HG02678 (cell line): ENCODE data around the gene GAD2.
"Not testable (repeated sequence)": the region's sequence is repeated elsewhere in the genome, so short reads cannot be mapped to it uniquely, and the experiment has no call there.

Source experiments
- ATAC-seq: cut with Tn5 transposase; IDR thresholded peaks from one replicate; pipeline ENCODE4 v1.9.1; 2021; ENCODE audit warnings: mild to moderate bottlenecking, moderate library complexity; ENCODE audit not compliant: unreplicated experiment

The GAD2 gene

DNA sequence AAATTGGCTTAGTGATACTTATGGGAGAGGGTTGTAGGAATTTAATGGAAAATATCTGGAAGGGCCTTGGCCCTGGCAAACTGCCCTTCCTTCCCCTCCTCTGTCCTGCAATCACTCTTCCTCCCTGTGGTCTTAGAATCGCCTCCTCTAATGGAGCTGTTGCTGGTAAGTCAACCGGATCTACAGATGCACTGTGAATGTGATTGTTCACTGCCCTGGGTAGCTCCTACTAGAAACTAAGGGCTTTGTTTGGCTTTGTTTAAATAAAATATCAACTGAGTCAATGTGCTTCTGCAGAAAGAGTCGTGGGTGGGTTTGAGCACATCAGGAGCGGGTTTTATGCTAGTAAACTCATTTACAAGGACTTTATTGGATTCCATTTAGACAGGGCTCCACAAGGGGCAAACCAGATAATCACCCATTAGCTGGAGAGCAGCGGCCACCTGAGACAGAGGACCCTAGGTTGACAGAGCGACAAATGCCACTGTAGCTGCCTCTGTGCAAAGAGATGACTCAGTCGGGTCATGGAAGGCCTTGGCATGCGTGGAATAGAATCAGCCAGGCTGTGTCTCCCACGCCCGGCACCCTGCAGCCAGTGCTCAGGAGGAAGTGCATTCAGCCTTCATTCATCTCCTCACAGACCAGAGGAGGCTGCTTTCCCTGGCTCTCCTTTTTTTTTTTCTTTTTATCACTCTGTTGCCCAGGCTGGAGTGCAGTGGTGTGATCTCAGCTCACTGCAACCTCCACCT lies 97.9 kb downstream of the GAD2 start:
- ATAC-seq, result no peak

DNA sequence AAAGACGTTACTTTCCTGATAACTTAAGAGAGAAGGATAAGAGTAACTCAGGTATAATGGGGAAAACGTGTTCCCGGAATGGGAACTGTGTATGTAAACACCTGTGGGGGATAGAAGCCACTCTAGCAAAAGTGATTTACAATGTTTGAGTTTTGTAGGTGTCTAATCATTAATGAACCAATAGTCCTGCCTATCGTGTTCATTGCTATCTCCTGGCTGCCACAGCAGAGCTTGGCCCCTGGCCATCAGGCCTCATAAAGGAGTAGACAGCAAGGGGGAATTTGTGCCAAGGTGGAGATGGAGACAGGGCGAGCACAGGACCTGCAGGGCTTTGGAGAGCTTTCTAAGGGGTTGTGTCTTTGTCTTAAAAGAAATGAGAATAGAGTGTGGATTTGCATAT lies 102.1 kb downstream of the GAD2 start:
- no peak for ATAC-seq

DNA sequence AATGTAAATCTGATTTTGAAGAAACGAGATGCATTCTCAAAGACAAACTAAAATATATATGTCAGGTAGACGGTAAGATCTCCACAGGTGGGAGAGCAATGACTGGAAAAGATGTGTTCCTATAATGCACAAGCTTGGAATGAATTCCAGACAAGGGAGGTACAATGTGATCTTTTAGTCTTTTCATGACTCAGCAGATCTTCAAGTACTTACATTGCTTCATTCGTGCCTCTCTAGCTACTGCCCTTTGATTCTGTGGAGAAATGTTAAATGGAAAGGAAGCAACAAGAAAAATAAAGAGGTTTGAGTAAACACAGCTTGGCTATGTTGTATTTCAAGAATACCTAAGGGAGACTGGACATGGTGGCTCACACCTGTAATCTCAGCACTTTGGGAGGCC lies 106.6 kb downstream of the GAD2 start:
- ATAC-seq, result no peak

- ATAC-seq, result no peak
Observed at GRCh38 chr10:26326851-26327250, 110.3 kb downstream of the GAD2 start.

DNA sequence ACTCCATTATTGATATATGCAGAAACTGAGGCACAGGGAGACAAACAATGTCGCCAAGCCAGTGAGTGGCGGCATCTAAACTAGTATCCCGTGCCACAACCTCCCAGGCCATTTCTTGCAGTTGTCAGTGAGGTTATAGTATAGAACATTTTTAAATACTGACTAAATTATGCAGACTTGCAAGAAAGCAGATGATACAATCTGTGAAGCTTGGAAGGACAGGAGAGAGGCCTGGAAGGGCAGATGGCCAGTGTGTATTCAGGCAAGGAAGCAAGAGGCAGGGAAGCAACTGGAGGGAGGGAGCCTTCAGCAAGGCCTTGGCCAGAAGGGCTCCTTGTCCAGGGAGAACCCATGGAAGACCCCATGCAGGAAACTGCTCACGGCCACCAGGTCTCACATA lies 111.2 kb downstream of the GAD2 start:
- no peak for ATAC-seq

- ATAC-seq, result no peak
Observed at GRCh38 chr10:26331371-26331770, 114.8 kb downstream of the GAD2 start.

GRCh38 chr10:26334232-26334931 lies 117.8 kb downstream of the GAD2 start:
- ATAC-seq, result no peak

- ATAC-seq, result peak; percentile 85
Observed at GRCh38 chr10:26334932-26335573, 118.5 kb downstream of the GAD2 start.

DNA sequence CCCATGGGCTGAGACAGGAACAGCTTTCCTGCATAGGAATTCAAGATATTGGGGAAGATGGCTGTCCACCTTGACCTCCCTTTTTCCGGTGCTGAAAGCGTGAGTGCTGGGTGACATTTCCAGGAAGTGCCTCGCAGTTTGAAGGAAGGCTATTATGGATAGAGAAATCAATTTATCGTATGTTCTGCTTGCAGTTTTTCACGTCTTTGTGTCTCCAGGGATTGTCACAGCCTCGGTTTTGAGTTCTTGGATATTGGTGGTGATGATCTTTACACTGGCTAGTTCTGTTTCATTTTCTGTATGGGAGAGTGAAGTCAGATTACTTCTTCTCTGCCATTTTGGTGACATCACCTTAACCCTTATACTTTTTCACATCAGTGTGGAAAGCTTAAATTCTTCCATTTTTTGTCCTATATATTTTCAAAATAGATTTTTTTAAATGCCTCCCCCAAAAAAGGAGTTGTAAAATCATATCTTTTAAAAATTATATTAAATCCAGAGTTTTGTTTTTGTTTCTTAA lies 119.1 kb downstream of the GAD2 start:
- ATAC-seq, result peak; percentile 57

GRCh38 chr10:26336979-26337378 lies 120.4 kb downstream of the GAD2 start:
- no peak for ATAC-seq

DNA sequence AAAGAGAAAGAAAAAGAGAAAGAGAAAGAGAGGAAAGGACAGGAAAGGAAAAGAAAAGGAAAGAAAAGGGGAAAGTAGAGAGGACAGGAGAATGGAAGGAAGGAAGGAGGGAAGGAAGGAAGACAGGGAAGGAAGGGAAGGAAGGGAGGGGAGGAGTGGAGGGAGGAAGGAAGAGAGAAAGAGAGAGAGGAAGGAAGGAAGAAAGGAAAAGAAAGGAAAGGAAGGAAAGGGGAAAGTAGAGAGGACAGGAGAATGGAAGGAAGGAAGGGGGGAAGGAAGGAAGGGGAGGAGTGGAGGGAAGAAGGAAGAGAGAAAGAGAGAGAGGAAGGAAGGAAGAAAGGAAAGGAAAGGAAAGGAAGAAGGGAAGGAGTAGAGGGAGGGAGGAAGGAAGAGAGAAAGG lies 125.1 kb downstream of the GAD2 start:
- ATAC-seq, result no peak

- ATAC-seq, result not testable (repeated sequence)
Observed at GRCh38 chr10:26348821-26349417, 132.3 kb downstream of the GAD2 start.
